Activated CD4-positive, alpha-beta T cell treated with anti-CD3 and anti-CD28 coated beads, Interleukin-2, amount 50 U/mL, for 24 hours (primary cell): ENCODE results near the gene PRKCE.
"Not testable (repeated sequence)": the region's sequence is repeated elsewhere in the genome, so short reads cannot be mapped to it uniquely, and the experiment has no call there.

Experiments
- DNase-seq, 2 donors: peaks; one replicate each; pipeline ENCODE4 v3.0.0-alpha.2; 2020; ENCODE audit warnings: low read depth in 1 of 2, low spot score in 1 of 2

The PRKCE gene

GRCh38 chr2:45696708-45697107 lies 45.2 kb downstream of the PRKCE start:
- no peak for DNase-seq

- DNase-seq, result no peak
Measured at GRCh38 chr2:45697190-45697589, 45.7 kb downstream of the PRKCE start.

- no peak for DNase-seq
Measured at GRCh38 chr2:45698554-45698953, 47.1 kb downstream of the PRKCE start.

GRCh38 chr2:45699032-45699658 lies 47.7 kb downstream of the PRKCE start:
- DNase-seq, result no peak

GRCh38 chr2:45700407-45701013 lies 49.0 kb downstream of the PRKCE start:
- DNase-seq, result no peak

- no peak for DNase-seq
Measured at GRCh38 chr2:45705233-45705632, 53.8 kb downstream of the PRKCE start.

GRCh38 chr2:45706033-45706432 lies 54.6 kb downstream of the PRKCE start:
- DNase-seq, result no peak

GRCh38 chr2:45707006-45707405 lies 55.5 kb downstream of the PRKCE start:
- DNase-seq, result no peak

GRCh38 chr2:45707661-45708060 lies 56.2 kb downstream of the PRKCE start:
- no peak for DNase-seq

GRCh38 chr2:45708501-45708900 lies 57.0 kb downstream of the PRKCE start:
- DNase-seq, result no peak

GRCh38 chr2:45709137-45709536 lies 57.7 kb downstream of the PRKCE start:
- DNase-seq, result no peak

- no peak for DNase-seq
Measured at GRCh38 chr2:45710468-45710867, 59.0 kb downstream of the PRKCE start.

GRCh38 chr2:45711224-45711623 lies 59.7 kb downstream of the PRKCE start:
- DNase-seq, result no peak

GRCh38 chr2:45712570-45712969 lies 61.1 kb downstream of the PRKCE start:
- DNase-seq, result no peak

GRCh38 chr2:45713136-45713535 lies 61.7 kb downstream of the PRKCE start:
- no peak for DNase-seq

GRCh38 chr2:45713591-45713990 lies 62.1 kb downstream of the PRKCE start:
- no peak for DNase-seq

GRCh38 chr2:45714679-45715078 lies 63.2 kb downstream of the PRKCE start:
- DNase-seq, result no peak

GRCh38 chr2:45715601-45716379 lies 64.3 kb downstream of the PRKCE start:
- DNase-seq, result no peak

GRCh38 chr2:45716432-45716831 lies 65.0 kb downstream of the PRKCE start:
- DNase-seq, result not testable (repeated sequence)

GRCh38 chr2:45716915-45717314 lies 65.4 kb downstream of the PRKCE start:
- DNase-seq, result no peak

- no peak for DNase-seq
Measured at GRCh38 chr2:45720210-45720609, 68.7 kb downstream of the PRKCE start.

GRCh38 chr2:45721150-45721549 lies 69.7 kb downstream of the PRKCE start:
- DNase-seq, result no peak
